HepG2 (cell line): ENCODE measurements around the gene SOCS1. TPM values are rescaled to one million over a fixed set of nuclear protein-coding genes. Genes with fewer than 3 reads are reported as not detected.
A peak's percentile ranks its signal among the peaks of the same experiment; 100 is the strongest.

Experiments
- CBFB ChIP-seq: sonication (generic); formaldehyde crosslinking; IDR thresholded peaks from 2 replicates; pipeline ENCODE4 v1.4.0; 2020; ENCODE audit warnings: missing genetic modification reagents
- EP300 ChIP-seq, 3 experiments: sonication (generic) in 1 of 3; formaldehyde crosslinking in 1 of 3; IDR thresholded peaks; 2 replicates each; pipeline versions ENCODE4 v1.5.1 to v1.6.1; 2011 to 2020; ENCODE audit warnings: low read depth in 2 of 3, low read length in 2 of 3, borderline replicate concordance in 1 of 3, improper control_type of control experiment in 1 of 3, mild to moderate bottlenecking in 1 of 3, missing genetic modification reagents in 1 of 3, moderate library complexity in 1 of 3
- EZH2 ChIP-seq: conservative IDR thresholded peaks from 2 replicates; pipeline ENCODE4 v1.6.1; 2012; ENCODE audit warnings: mild to moderate bottlenecking, low read depth, low read length, moderate library complexity
- FOXK1 ChIP-seq: sonication (generic); formaldehyde crosslinking; IDR thresholded peaks from 2 replicates; pipeline ENCODE4 v1.4.0; 2020; ENCODE audit warnings: low read depth, missing genetic modification reagents, borderline replicate concordance
- HDAC2 ChIP-seq: sonication (generic); formaldehyde crosslinking; IDR thresholded peaks from 2 replicates; pipeline ENCODE4 v1.4.0; 2020; ENCODE audit warnings: missing genetic modification reagents
- HOXA7 ChIP-seq: sonication (generic); formaldehyde crosslinking; IDR thresholded peaks from 2 replicates; pipeline ENCODE4 v1.8.1; 2022; ENCODE audit warnings: mild to moderate bottlenecking, missing genetic modification reagents, moderate library complexity
- MLLT10 ChIP-seq: sonication (generic); formaldehyde crosslinking; IDR thresholded peaks from 2 replicates; pipeline ENCODE4 v1.4.0; 2020; ENCODE audit warnings: missing genetic modification reagents
- NFAT5 ChIP-seq: sonication (generic); formaldehyde crosslinking; IDR thresholded peaks from 2 replicates; pipeline ENCODE4 v1.4.0; 2020; ENCODE audit warnings: missing genetic modification reagents
- RBAK ChIP-seq: sonication (generic); formaldehyde crosslinking; IDR thresholded peaks from 2 replicates; pipeline ENCODE4 v1.5.1; 2020; ENCODE audit warnings: mild to moderate bottlenecking, missing genetic modification reagents
- SOX5 ChIP-seq: IDR thresholded peaks from 2 replicates; pipeline ENCODE4 v1.6.1; 2016; ENCODE audit warnings: borderline replicate concordance
- YY1 ChIP-seq: IDR thresholded peaks from 2 replicates; pipeline ENCODE4 v1.6.1; 2011; ENCODE audit warnings: low read length, low read depth, moderate library complexity, mild to moderate bottlenecking; ENCODE audit not compliant: insufficient read depth, insufficient replicate concordance
- ZHX1 ChIP-seq: sonication (generic); formaldehyde crosslinking; IDR thresholded peaks from 2 replicates; pipeline ENCODE4 v1.8.1; 2022; ENCODE audit warnings: low read depth, mild to moderate bottlenecking, missing genetic modification reagents
- ZNF468 ChIP-seq: sonication (generic); formaldehyde crosslinking; IDR thresholded peaks from 2 replicates; pipeline ENCODE4 v1.8.0; 2022; ENCODE audit warnings: mild to moderate bottlenecking, moderate library complexity, missing genetic modification reagents
- ZNF660 ChIP-seq: sonication (generic); formaldehyde crosslinking; IDR thresholded peaks from 2 replicates; pipeline ENCODE4 v1.5.1; 2020; ENCODE audit warnings: mild to moderate bottlenecking, low read depth, missing genetic modification reagents, borderline replicate concordance
- ZNF670 ChIP-seq: sonication (generic); formaldehyde crosslinking; IDR thresholded peaks from 2 replicates; pipeline ENCODE4 v1.8.0; 2022; ENCODE audit warnings: mild to moderate bottlenecking, missing genetic modification reagents, borderline replicate concordance
- polyA plus RNA-seq, 8 experiments: library from polyadenylated mRNA; depleted of rRNA in 3 of 8; stranded (reverse) in 7 of 8; unstranded in 1 of 8; fragments of >200 nt; fragmentation: Illumina TruSeq in 4 of 8; extraction: Trizol in 4 of 8; gene quantifications; 2 replicates each; pipeline versions ENCODE4 v1.2.1 to v1.2.3, GENCODE V29; 2011 to 2016; ENCODE audit warnings: low read depth in 4 of 8, missing spikeins in 1 of 8, mixed read lengths in 1 of 8; ENCODE audit not compliant: insufficient read depth in 1 of 8
- total RNA-seq, 5 experiments: library from RNA; depleted of rRNA; stranded (reverse); fragments of >200 nt; fragmentation: Illumina TruSeq; extraction: Trizol; gene quantifications; 2 replicates each; pipeline ENCODE4 v1.2.3, GENCODE V29; 2016; ENCODE audit warnings: low read depth in 1 of 5
- TF ChIP-seq, protein P1 (sequence below): IDR thresholded peaks from 2 replicates; pipeline ENCODE4 v1.6.1; 2018; ENCODE audit warnings: missing genetic modification reagents, mild to moderate bottlenecking, missing compliant biosample characterization
- TF ChIP-seq, protein P2 (sequence below): sonication (generic); formaldehyde crosslinking; IDR thresholded peaks from 2 replicates; pipeline ENCODE4 v1.4.0; 2020; ENCODE audit warnings: missing genetic modification reagents

The SOCS1 gene
- total and polyA plus RNA-seq, 2 of the 13 experiments (the other 11 are each of a cell fraction or from before 2014, with no cell fraction given): 5.3 to 6.3 TPM

DNA sequence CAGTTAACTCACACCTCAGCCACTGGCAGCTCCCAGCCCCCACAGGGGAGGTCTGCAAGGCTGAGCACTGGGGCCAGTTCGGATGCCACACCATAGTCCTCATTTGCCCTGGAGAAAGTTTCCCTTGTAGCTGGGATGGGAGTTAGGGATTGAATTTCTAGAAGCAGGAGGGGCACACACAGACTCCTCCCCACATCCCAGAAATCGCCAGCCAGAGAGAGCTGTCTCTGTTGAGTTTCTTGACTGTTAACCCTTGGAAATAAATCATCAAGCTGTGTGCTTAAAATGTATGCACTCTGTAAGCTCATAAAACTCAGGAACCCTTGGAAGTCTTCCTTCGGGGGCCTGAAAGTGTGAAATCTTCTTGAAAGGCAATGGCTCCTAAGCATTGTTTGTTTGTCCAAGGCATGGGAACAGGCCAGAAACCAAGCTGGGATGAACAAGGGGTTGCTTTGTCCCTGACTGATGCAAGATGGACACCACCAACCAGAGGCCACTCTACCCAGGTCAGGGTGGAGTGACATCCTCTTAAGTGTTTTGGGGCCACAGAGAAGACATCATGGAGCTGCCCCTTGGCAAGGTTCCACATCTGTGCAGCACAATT, 17.8 kb upstream of the SOCS1 start (continued):
- TF ChIP-seq ZHX1 (CRISPR knock-in tag): no peak
- TF ChIP-seq EZH2: no peak
- peak; percentile 11 to 68; a peak in 2 of 4 replicates for TF ChIP-seq EP300 (IDR thresholded peaks at IDR 0.05; ENCODE audit: low read depth in 2 of 2, low read length in 2 of 2)
- 0 out of 2 replicates have a peak, but pooled peaks have one; percentile 31 for TF ChIP-seq EP300 (CRISPR knock-in tag; IDR thresholded peaks at IDR 0.05; ENCODE audit: borderline replicate concordance)
- TF ChIP-seq RBAK (CRISPR knock-in tag): no peak; the same call in 1 of the 2 replicates
- TF ChIP-seq ZNF670 (CRISPR knock-in tag): no peak
- TF ChIP-seq SOX5 (CRISPR knock-in tag): peak; percentile 56; the same call in 1 of the 2 replicates
- TF ChIP-seq, protein P1, sequence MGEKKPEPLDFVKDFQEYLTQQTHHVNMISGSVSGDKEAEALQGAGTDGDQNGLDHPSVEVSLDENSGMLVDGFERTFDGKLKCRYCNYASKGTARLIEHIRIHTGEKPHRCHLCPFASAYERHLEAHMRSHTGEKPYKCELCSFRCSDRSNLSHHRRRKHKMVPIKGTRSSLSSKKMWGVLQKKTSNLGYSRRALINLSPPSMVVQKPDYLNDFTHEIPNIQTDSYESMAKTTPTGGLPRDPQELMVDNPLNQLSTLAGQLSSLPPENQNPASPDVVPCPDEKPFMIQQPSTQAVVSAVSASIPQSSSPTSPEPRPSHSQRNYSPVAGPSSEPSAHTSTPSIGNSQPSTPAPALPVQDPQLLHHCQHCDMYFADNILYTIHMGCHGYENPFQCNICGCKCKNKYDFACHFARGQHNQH: peak; percentile 22; the same call in 1 of the 2 replicates
- TF ChIP-seq FOXK1 (CRISPR knock-in tag): no peak
- TF ChIP-seq, protein P2, sequence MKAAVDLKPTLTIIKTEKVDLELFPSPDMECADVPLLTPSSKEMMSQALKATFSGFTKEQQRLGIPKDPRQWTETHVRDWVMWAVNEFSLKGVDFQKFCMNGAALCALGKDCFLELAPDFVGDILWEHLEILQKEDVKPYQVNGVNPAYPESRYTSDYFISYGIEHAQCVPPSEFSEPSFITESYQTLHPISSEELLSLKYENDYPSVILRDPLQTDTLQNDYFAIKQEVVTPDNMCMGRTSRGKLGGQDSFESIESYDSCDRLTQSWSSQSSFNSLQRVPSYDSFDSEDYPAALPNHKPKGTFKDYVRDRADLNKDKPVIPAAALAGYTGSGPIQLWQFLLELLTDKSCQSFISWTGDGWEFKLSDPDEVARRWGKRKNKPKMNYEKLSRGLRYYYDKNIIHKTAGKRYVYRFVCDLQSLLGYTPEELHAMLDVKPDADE: no peak
- no peak for TF ChIP-seq NFAT5
- no peak for TF ChIP-seq ZNF468 (CRISPR knock-in tag)
- no peak for TF ChIP-seq ZNF660
- peak; percentile 71 for TF ChIP-seq YY1
- no peak for TF ChIP-seq HOXA7 (CRISPR knock-in tag)
- TF ChIP-seq HDAC2 (CRISPR knock-in tag): no peak
- no peak for TF ChIP-seq MLLT10 (CRISPR knock-in tag)
- 0 out of 2 replicates have a peak, but pooled peaks have one; percentile 47 for TF ChIP-seq CBFB
